Small intestine (tissue), 7 donors: ENCODE data around the gene HOXD3. TPM values are rescaled to one million over a fixed set of nuclear protein-coding genes. Genes with fewer than 3 reads are reported as not detected.

Experiments
- DNase-seq, 2 donors: peaks; one replicate each; pipeline versions ENCODE4 v3.0.0 to v3.0.0-alpha.2; 2013
- FAIRE-seq: peaks from 2 replicates; lab custom pipeline; 2012; peaks lifted over from hg19 to GRCh38; lab: Jason Lieb, UNC
- H3K27ac ChIP-seq, 3 donors: one replicate each; pipeline ENCODE4 v1.5.1; 2013; ENCODE audit warnings: low read length in 2 of 3, mild to moderate bottlenecking in 2 of 3, control low read depth in 1 of 3, inconsistent platforms in 1 of 3, low read depth in 1 of 3, moderate library complexity in 1 of 3
- H3K27me3 ChIP-seq, 3 donors: one replicate each; pipeline ENCODE4 v1.6.1; 2013; ENCODE audit warnings: low read length in 3 of 3, inconsistent platforms in 1 of 3; ENCODE audit not compliant: control insufficient read depth in 3 of 3, insufficient read depth in 3 of 3
- H3K36me3 ChIP-seq, 3 donors: one replicate each; pipeline ENCODE4 v1.6.1; 2013; ENCODE audit warnings: low read length in 3 of 3, inconsistent platforms in 1 of 3, low read depth in 1 of 3, mild to moderate bottlenecking in 1 of 3, moderate library complexity in 1 of 3; ENCODE audit not compliant: control insufficient read depth in 3 of 3, insufficient read depth in 2 of 3
- H3K4me1 ChIP-seq, 3 donors: one replicate each; pipeline ENCODE4 v1.6.1; 2013; ENCODE audit warnings: low read length in 2 of 3, inconsistent platforms in 1 of 3, low read depth in 1 of 3, mild to moderate bottlenecking in 1 of 3, moderate library complexity in 1 of 3; ENCODE audit not compliant: control insufficient read depth in 3 of 3, insufficient read depth in 2 of 3
- H3K4me3 ChIP-seq, 3 donors: one replicate each; pipeline ENCODE4 v1.5.1; 2013; ENCODE audit warnings: low read length in 3 of 3, control low read depth in 1 of 3, inconsistent platforms in 1 of 3, low read depth in 1 of 3, mild to moderate bottlenecking in 1 of 3, moderate library complexity in 1 of 3
- H3K9me3 ChIP-seq, 2 donors: one replicate each; pipeline ENCODE4 v1.6.1; 2013; ENCODE audit warnings: low read depth in 1 of 2, low read length in 1 of 2; ENCODE audit not compliant: control insufficient read depth in 2 of 2, insufficient read depth in 1 of 2
- WGBS, 3 donors: extraction: QIAGEN DNeasy Blood & Tissue Kit; methylation state at CpG; one replicate each; pipeline ENCODE4 v1.1.7; 2013; 5-methylcytosine and 5-hydroxymethylcytosine counted together
- polyA plus RNA-seq, 4 donors: library from polyadenylated mRNA; stranded (reverse) in 3 of 4; unstranded in 1 of 4; fragments of 200-250 nt in 3 of 4; fragments of 120-200 nt in 1 of 4; gene quantifications; one replicate each; pipeline versions ENCODE4 v1.2.1 to v1.2.3, GENCODE V29; 2013
- donor health status: healthy with polysubstance abuse.
- donor health status: control.
- donor health status: control.
- donor health status: Bipolar disorder and iron deficiency.
- donor health status: healthy.

Gene HOXD3
- polyA plus RNA-seq, 4 donors = 0.98 to 5.2 TPM; not detected in 2

DNA sequence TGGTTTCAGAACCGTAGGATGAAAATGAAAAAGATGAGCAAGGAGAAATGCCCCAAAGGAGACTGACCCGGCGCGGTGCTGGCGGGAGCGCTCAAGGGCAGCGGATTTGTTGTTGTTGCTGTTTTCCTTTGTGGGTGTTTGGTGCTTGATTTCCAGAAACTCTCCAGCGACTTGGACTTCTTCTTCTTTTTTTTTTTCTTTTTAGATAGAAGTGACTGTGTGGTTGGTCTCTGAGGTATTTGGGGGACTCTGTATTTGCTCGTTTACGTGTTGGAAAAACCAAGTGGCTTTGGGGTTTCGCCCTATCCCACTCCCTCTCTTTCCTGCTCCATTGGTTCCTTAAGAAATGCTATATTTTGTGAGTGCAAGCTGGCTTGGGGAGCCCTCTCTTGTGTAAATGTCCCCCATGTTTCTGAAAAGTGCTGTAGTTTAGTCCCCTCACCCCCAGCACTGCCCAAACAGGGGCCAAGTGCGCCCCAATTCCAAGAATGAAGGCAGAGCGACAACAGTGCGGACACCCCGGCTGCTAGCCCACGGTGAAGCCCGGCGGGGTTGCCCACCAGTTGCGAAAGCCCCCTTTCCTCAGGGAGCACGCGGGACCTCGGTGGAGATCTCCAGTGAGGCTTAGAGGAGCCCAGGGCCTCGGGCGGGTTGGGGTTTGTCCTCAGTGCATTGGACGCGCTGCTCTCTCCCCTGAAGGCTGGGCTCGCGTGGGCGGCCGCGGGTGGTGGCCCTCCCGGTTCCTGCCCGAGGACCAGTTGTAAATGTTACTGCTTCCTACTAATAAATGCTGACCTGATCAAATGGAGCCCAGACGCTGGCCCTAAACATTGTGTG lies 32.8 kb upstream of the HOXD3 start:
- no peak for FAIRE-seq
- 13 to 17% (median 16%) methylated on average over 30 to 34 of the region's 34 CpGs for WGBS, 3 donors
- no peak for DNase-seq
- Histone ChIP-seq H3K9me3 (no peaks in the 10 kb centered on the region), H3K27me3 (peaks cover 14 to 96% (median 65%) of the 10 kb centered on the region in 3 donors), H3K36me3 (no peaks in the 10 kb centered on the region), H3K4me3 (peak overlapping the region in 1 of 3 donors; percentile 37), H3K27ac (no peak overlapping the region), H3K4me1 (peaks cover 0 to 1% (median 0%) of the 10 kb centered on the region in 3 donors)

DNA sequence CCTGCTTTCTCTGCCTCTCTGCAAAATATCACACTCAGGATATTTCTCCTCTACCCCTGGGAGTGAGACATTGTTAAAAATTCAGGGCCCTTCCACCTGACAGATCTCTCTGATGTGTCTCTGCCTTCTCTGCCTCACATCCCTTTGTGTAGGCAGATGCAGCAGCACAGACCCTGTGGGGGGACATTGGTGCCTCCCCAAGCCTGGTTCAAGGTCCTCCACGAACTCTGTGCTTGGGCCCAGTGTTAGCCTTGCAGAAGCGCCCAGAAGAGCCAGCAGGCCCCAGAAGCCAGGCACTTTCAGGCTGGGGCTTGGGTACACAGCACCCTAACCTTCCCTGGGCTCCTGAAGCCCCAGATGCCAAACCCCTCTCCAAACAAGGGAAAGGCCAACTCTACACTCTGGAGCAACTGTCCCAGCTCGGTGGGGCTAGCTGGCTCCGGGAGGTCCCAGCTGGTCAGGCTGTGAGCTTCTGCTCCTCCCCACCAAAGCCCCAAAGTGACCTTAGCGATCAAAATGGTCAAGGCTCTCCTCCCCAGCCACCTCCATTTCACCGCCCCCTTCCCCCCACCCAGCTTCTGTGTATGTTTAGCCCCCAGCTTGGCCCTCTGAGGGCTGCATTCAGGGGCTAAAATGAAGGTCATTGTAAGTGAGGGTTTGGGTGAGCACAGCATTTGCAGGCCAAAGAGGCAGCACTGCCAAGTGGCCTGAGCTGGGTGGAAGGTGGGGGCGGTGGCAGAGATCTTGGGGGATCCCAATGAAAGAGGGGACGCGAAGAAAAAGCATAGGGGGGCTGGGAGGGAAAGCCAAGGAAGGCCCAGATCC lies 31.9 kb upstream of the HOXD3 start:
- Histone ChIP-seq H3K4me1 (peaks cover 0 to 2% (median 2%) of the 10 kb centered on the region in 3 donors), H3K27ac (no peak overlapping the region), H3K9me3 (no peaks in the 10 kb centered on the region), H3K27me3 (peaks cover 10 to 93% (median 61%) of the 10 kb centered on the region in 3 donors), H3K4me3 (no peak overlapping the region), H3K36me3 (no peaks in the 10 kb centered on the region)
- 14 to 35% (median 18%) methylated on average over 9 of the region's 9 CpGs for WGBS, 3 donors
- FAIRE-seq (no peak), DNase-seq (no peak)

DNA sequence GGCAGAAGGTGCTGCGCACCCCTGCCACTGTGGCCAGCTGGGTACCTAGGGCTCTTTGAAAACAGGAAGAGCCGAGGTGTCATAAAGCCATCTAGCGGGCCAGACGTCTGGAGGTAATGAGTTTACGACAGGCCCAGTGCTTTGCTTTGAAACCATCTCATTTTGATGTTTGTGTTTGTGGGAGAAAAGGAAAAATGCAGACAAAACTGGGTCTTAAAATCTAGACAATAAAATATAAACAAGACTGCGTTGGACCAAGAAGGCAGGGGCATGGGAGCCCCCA lies 31.4 kb upstream of the HOXD3 start:
- Histone ChIP-seq H3K4me3 (no peak overlapping the region), H3K27ac (no peak overlapping the region), H3K4me1 (peaks cover 0 to 2% (median 2%) of the 10 kb centered on the region in 3 donors), H3K36me3 (no peaks in the 10 kb centered on the region), H3K9me3 (no peaks in the 10 kb centered on the region), H3K27me3 (peaks cover 13 to 91% (median 56%) of the 10 kb centered on the region in 3 donors)
- DNase-seq (no peak), FAIRE-seq (no peak)
- 13 to 28% (median 14%) methylated on average over 6 of the region's 6 CpGs for WGBS, 3 donors

DNA sequence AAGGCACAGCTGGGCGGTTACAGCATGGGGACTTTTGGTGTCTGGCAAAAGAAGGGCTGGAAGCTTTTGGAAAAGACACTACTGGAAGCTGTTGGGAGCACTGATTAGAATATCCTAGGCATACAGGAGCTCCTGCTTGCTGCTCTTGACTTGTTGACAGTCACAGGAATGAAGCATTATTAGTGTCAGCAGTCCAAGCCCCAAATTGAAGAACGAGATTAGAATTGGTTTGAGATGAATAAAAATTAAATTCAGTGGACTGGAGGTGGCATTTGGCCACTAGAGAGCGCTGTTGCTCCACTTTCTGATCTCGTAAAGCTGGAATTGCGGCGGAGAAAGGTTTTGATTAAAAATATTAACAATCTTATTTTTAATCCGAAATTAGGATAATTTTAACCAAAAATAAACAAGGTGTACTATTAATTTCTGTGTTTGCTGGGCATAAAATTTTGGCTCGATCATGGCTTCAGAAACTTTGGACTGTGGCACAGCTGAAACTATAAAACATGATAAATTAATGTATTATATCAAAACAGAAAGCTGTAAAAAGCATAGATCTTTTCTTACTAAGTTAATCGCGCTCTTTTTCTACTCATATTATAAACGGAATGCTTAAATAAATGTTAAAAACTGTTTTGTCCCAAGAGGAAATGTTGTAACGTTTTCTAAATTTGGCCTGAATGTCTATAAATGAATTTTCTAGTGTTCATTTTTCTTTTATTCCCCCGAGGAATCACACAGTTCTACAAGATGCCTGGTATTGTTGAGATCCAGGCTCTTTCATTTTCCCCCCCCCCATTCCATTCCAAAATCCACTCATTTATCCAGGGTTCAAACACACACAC lies 30.0 kb upstream of the HOXD3 start:
- WGBS, 3 donors = 2 to 4% (median 3%) methylated on average over 13 of the region's 13 CpGs
- no peaks in the 10 kb centered on the region for H3K36me3 ChIP-seq
- FAIRE-seq = peak; percentile 44

DNA sequence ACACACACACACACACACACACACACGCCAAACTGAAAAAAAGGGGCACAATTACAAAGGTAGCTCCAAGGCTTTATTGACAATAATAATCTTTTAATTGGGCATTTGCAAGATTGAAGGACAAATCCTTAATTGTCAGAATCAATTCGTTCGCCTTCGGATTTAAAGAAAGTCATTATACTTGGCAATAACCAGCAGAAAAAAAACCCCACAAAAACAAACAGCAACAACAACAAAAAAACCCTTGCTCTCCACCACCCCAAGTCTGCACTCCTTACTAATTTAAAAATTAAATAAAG lies 29.4 kb upstream of the HOXD3 start:
- FAIRE-seq = no peak
- no peak for DNase-seq
- Histone ChIP-seq H3K27me3 (peaks cover 10 to 90% (median 42%) of the 10 kb centered on the region in 3 donors), H3K36me3 (no peaks in the 10 kb centered on the region), H3K4me1 (peaks cover 0 to 2% (median 2%) of the 10 kb centered on the region in 3 donors), H3K9me3 (no peaks in the 10 kb centered on the region), H3K4me3 (no peak overlapping the region), H3K27ac (no peak overlapping the region)
- 20 to 36% (median 31%) methylated on average over 4 of the region's 4 CpGs for WGBS, 3 donors

More for the DNA sequence above, 30.0 kb upstream of the HOXD3 start:
- Histone ChIP-seq H3K4me1 (peaks cover 0 to 2% (median 2%) of the 10 kb centered on the region in 3 donors), H3K9me3 (no peaks in the 10 kb centered on the region), H3K4me3 (no peak overlapping the region), H3K27me3 (peaks cover 11 to 89% (median 44%) of the 10 kb centered on the region in 3 donors), H3K27ac (no peak overlapping the region)
- DNase-seq = peak; percentile 52 to 70

DNA sequence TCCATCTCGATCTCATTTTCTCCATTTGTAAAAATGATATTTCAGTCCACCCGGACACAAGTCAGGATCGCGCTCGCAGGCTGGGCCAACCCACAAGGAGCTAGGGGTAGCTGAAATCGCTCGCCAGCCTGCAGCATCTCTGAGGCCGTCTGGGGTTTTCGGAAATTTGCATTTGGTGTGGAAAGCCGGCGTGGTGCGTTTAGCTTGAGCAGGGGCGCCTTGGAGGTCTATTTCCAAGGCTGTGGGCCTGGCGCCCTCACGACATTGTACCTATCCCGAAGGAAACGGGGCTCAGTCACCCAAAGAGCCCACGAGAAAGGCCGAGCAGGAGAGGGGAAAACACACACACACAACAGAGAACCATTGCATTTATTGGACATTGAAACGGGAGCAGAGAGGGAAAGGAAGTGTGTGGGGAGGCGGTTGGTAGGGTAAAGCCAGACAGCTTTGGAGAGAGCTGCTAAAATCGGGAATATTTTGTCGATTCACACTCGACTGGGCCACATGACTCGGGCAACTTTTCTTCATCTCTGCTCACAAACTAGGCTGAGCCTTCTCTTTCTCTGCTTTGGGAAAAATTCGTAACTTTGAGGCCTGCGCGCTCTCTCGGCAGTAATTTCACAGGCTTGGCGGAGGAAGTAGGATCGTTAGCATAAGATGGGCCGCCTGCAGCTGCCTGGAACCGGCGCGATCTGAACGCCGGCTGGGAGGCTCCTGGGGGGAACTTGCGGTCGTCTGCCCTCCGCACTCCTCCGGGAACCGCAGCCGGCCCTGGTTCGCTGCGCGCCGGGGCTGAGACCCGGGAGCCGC lies 28.7 kb upstream of the HOXD3 start:
- no peaks in the 10 kb centered on the region for H3K36me3 ChIP-seq
- no peak for FAIRE-seq

DNA sequence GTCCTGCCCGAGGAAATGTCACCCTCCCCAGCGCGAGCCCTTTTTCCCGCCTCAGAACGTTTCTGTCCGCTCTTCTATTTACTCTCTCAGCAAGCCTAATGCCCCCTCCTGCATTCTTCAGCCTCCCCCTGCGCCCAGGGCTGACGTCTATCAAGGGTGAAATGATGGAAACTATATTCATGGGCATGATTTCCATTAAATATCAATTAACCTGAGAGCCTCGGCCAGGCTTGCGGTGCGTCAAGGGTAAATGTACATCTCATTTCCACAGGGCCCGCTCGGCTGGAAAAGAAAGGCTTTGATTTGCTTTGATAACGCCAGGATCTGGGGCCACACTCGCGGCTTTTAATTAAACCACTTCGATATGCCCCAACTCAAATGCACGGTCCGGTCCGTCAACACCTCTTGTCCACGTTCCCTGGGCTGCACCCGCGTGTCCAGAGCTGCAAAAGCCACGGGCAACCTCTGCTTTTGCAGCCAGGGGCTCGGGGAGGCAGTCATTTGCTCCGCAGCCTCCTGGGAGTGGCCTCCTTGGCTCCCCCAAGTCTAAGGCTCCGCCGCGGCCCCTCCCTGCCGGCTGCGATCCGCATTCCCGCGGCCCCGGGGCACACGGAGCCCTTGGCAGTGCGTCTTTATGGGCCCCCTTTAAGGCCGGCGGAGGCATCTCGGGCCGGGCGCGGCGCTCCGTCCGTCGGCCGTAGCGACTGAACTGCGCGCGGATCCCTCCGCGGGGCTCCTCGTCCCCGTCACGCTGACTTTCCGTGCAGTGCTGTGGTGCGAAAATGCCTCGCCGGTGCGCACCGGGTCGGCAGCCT lies 27.9 kb upstream of the HOXD3 start, which contains the start of gene HOXD8:
HOXD8 (plus strand) TSS at position 724 of the 815 bp plus-strand sequence. CDS start 662 bp downstream, outside the sequence.
- Histone ChIP-seq H3K27me3 (peaks cover 7 to 91% (median 37%) of the 10 kb centered on the region in 3 donors), H3K4me3 (peak within 1 kb of the TSS; percentile 41 to 45 (median 44)), H3K4me1 (peaks cover 0 to 2% (median 2%) of the 10 kb centered on the region in 3 donors), H3K36me3 (no peaks in the 10 kb centered on the region), H3K27ac (peak within 1 kb of the TSS in 2 of 3 donors; percentile 75 to 77), H3K9me3 (no peaks in the 10 kb centered on the region)
- 3 to 5% (median 4%) methylated on average over 59 to 64 of the region's 64 CpGs for WGBS, 3 donors
- FAIRE-seq (no peak), DNase-seq (peak in 1 of 2 donors; percentile 76)

More for the DNA sequence above, 28.7 kb upstream of the HOXD3 start:
- DNase-seq = peak in 1 of 2 donors; percentile 55
- H3K4me1 ChIP-seq = peaks cover 0 to 2% (median 2%) of the 10 kb centered on the region in 3 donors
- peaks cover 7 to 91% (median 39%) of the 10 kb centered on the region in 3 donors for H3K27me3 ChIP-seq
- peak overlapping the region in 2 of 3 donors; percentile 17 to 77 for H3K27ac ChIP-seq
- H3K9me3 ChIP-seq = no peaks in the 10 kb centered on the region
- H3K4me3 ChIP-seq = peak overlapping the region in 1 of 3 donors; percentile 41
- WGBS, 3 donors = 6 to 13% (median 11%) methylated on average over 45 to 49 of the region's 49 CpGs
